Measurements from ENCODE around the gene ANKH. TPM values are rescaled to one million over a fixed set of nuclear protein-coding genes. Genes with fewer than 3 reads are reported as not detected.

ANKH gene
- total RNA-seq, 1 experiment from 2014 or later, result 65.2 TPM

DNA sequence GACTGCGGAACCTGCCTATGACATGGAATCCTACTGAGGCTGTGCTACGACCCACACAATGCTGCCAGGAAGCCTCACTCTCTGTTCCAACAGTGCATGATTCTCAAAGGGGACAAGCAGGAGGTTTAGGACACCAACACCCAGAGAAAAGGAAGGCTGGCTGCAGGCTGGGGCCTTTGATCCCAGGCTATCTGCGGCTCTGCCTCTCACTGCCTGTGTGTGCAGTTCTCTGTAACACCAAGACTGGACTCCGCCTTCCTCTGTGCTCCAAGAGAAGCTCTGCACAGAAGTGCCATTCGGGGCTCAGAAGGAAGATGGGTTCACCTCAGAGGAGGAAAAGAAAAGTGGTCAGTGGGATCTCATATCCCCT lies 20.5 kb downstream of the ANKH start (continued):
- TF ChIP-seq ELF1 (IDR thresholded peaks at IDR 0.05; ENCODE audit: borderline replicate concordance, low read depth) (no peak), EZH2phosphoT487 (IDR thresholded peaks at IDR 0.05; ENCODE audit: borderline replicate concordance) (no peak), SRF (IDR thresholded peaks at IDR 0.05; ENCODE audit: low read depth) (no peak), POLR2A (IDR thresholded peaks at IDR 0.05; ENCODE audit: borderline replicate concordance, extremely low read depth, insufficient read depth, insufficient read length) (no peak), POLR2AphosphoS5 (IDR thresholded peaks at IDR 0.05; ENCODE audit: low read depth, low read length) (no peak)
- TF ChIP-seq, protein P1, sequence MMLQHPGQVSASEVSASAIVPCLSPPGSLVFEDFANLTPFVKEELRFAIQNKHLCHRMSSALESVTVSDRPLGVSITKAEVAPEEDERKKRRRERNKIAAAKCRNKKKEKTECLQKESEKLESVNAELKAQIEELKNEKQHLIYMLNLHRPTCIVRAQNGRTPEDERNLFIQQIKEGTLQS (IDR thresholded peaks at IDR 0.05), result no peak
- TF ChIP-seq, protein P2, sequence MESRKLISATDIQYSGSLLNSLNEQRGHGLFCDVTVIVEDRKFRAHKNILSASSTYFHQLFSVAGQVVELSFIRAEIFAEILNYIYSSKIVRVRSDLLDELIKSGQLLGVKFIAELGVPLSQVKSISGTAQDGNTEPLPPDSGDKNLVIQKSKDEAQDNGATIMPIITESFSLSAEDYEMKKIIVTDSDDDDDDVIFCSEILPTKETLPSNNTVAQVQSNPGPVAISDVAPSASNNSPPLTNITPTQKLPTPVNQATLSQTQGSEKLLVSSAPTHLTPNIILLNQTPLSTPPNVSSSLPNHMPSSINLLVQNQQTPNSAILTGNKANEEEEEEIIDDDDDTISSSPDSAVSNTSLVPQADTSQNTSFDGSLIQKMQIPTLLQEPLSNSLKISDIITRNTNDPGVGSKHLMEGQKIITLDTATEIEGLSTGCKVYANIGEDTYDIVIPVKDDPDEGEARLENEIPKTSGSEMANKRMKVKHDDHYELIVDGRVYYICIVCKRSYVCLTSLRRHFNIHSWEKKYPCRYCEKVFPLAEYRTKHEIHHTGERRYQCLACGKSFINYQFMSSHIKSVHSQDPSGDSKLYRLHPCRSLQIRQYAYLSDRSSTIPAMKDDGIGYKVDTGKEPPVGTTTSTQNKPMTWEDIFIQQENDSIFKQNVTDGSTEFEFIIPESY (IDR thresholded peaks at IDR 0.05; ENCODE audit: extremely low read depth, insufficient replicate concordance, low read length), result no peak

DNA sequence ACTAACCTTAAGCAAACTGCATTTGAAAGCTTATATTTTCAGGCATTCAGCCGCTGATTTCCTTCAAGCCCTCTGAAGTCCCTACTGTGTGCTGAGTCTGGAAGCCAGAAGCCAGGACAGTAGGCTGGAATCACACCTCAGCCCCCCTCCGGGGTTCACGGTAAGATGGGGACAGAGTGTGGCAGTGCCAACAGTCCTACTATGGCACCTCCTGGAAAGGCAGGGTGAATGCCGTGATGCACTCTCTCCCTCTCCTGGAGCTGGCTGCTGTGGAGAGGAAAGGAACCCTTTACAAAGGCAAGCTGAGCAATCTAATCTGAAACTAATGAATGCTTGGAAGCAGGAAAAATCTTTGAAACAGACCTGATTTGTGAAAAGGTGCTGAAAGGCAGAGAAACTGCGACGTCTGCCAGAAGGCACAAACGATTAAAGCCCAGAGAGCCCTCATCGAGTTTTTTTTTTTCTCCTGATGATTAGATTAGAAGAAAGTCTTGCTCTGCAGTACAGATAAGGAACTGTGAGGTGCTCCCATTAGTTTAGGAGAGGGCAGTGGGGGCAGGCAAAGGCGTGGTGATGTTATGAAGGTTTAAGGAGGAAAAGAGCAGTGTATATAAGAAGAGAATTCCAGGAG lies 21.0 kb downstream of the ANKH start:
- Histone ChIP-seq H4K20me1 (ENCODE audit: insufficient read depth) (no peaks in the 10 kb centered on the region), H3K9me3 (ENCODE audit: control insufficient read depth in 1 of 2, insufficient read depth in 1 of 2, low read depth in 1 of 2, low read length in 2 of 2) (no peaks in the 10 kb centered on the region), H3K79me2 (ENCODE audit: insufficient read depth, low read length) (no peaks in the 10 kb centered on the region), H3K9ac (ENCODE audit: low read length) (no peak overlapping the region), H3K4me1 (ENCODE audit: control insufficient read depth in 1 of 2, insufficient read depth in 2 of 2, low read length in 2 of 2) (peaks cover 3 to 4% of the 10 kb centered on the region in 2 experiments; a peak in 2 of 4 replicates), H3K36me3 (ENCODE audit: control insufficient read depth in 1 of 2, insufficient read depth in 2 of 2, low read length in 2 of 2) (no peaks in the 10 kb centered on the region), H3K4me3 (replicated peaks in 1 of 2; ENCODE audit: low read depth in 1 of 2, low read length in 2 of 2) (no peak overlapping the region), H3K27ac (ENCODE audit: low read depth, low read length) (no peak overlapping the region), H3K27me3 (ENCODE audit: insufficient read depth, low read length) (no peaks in the 10 kb centered on the region), H3K9me2 (ENCODE audit: insufficient read depth) (no peaks in the 10 kb centered on the region), H2AFZ (ENCODE audit: low read depth, low read length, poor library complexity, severe bottlenecking) (no peak overlapping the region), H3K4me2 (ENCODE audit: low read length) (no peak overlapping the region)
- no peak for TF ChIP-seq ZNF274 (IDR thresholded peaks at IDR 0.05; ENCODE audit: low read depth, low read length)
- no peak for TF ChIP-seq RAD21 (IDR thresholded peaks at IDR 0.05; ENCODE audit: low read depth)
- TF ChIP-seq SRF (IDR thresholded peaks at IDR 0.05; ENCODE audit: low read depth), result no peak
- no peak for TF ChIP-seq FOSL1 (IDR thresholded peaks at IDR 0.05; ENCODE audit: low read depth)
- TF ChIP-seq POLR2AphosphoS5 (IDR thresholded peaks at IDR 0.05; ENCODE audit: low read depth, low read length), result no peak
- TF ChIP-seq, protein P3, sequence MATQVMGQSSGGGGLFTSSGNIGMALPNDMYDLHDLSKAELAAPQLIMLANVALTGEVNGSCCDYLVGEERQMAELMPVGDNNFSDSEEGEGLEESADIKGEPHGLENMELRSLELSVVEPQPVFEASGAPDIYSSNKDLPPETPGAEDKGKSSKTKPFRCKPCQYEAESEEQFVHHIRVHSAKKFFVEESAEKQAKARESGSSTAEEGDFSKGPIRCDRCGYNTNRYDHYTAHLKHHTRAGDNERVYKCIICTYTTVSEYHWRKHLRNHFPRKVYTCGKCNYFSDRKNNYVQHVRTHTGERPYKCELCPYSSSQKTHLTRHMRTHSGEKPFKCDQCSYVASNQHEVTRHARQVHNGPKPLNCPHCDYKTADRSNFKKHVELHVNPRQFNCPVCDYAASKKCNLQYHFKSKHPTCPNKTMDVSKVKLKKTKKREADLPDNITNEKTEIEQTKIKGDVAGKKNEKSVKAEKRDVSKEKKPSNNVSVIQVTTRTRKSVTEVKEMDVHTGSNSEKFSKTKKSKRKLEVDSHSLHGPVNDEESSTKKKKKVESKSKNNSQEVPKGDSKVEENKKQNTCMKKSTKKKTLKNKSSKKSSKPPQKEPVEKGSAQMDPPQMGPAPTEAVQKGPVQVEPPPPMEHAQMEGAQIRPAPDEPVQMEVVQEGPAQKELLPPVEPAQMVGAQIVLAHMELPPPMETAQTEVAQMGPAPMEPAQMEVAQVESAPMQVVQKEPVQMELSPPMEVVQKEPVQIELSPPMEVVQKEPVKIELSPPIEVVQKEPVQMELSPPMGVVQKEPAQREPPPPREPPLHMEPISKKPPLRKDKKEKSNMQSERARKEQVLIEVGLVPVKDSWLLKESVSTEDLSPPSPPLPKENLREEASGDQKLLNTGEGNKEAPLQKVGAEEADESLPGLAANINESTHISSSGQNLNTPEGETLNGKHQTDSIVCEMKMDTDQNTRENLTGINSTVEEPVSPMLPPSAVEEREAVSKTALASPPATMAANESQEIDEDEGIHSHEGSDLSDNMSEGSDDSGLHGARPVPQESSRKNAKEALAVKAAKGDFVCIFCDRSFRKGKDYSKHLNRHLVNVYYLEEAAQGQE (IDR thresholded peaks at IDR 0.05; ENCODE audit: low read depth), result no peak
- TF ChIP-seq POLR2A (IDR thresholded peaks at IDR 0.05; ENCODE audit: borderline replicate concordance, extremely low read depth, insufficient read depth, insufficient read length), result no peak
- TF ChIP-seq, protein P1 (IDR thresholded peaks at IDR 0.05), result no peak
- TF ChIP-seq EZH2 (IDR thresholded peaks at IDR 0.05), result no peak
- no peak for TF ChIP-seq EZH2phosphoT487 (IDR thresholded peaks at IDR 0.05; ENCODE audit: borderline replicate concordance)
- no peak for TF ChIP-seq ZFX (IDR thresholded peaks at IDR 0.05)
- no peak for TF ChIP-seq JUND (IDR thresholded peaks at IDR 0.05)
- intact Hi-C loops (cut with micrococcal nuclease), result no loop called here
- DNase-seq (ENCODE audit: low read depth, low spot score) (no peak), ATAC-seq (no peak)
- ChIA-PET CTCF (no interaction called here), POLR2A (no interaction called here), RAD21 (ENCODE audit: low non-redundant PET in 1 of 2, low total read pairs in 2 of 2, uncharacterized antibody in 2 of 2, unreplicated experiment in 2 of 2) (no interaction called here)
- no TSS peak for BruUV-seq (replicated peaks)
